Hepatocyte (in vitro differentiated cells): ENCODE data around the gene CCDC40. TPM values are rescaled to one million over a fixed set of nuclear protein-coding genes. Genes with fewer than 3 reads are reported as not detected.

Experiments used
- DNase-seq: peaks from one replicate; pipeline ENCODE4 v3.0.0-alpha.2; 2016; ENCODE audit warnings: low spot score
- H2AFZ ChIP-seq: fragments of 200-600 bp; sonication (generic); 2 replicates; pipeline ENCODE4 v1.6.0; 2016; ENCODE audit warnings: antibody characterized with exemption, mild to moderate bottlenecking
- H3K27ac ChIP-seq: fragments of 200-600 bp; sonication (generic); 2 replicates; pipeline ENCODE4 v1.5.1; 2016; ENCODE audit warnings: mild to moderate bottlenecking
- H3K27me3 ChIP-seq: fragments of 200-600 bp; sonication (generic); 2 replicates; pipeline ENCODE4 v1.6.1; 2016
- H3K36me3 ChIP-seq: fragments of 200-600 bp; sonication (generic); replicated peaks from 2 replicates; pipeline ENCODE4 v1.5.1; 2016; ENCODE audit warnings: low read depth; ENCODE audit not compliant: insufficient read depth
- H3K4me1 ChIP-seq: fragments of 200-600 bp; sonication (generic); 2 replicates; pipeline ENCODE4 v1.5.1; 2016; ENCODE audit warnings: mild to moderate bottlenecking, moderate library complexity; ENCODE audit not compliant: insufficient read depth
- H3K4me2 ChIP-seq: fragments of 200-600 bp; sonication (generic); 2 replicates; pipeline ENCODE4 v1.6.0; 2016
- H3K4me3 ChIP-seq: fragments of 200-600 bp; sonication (generic); 2 replicates; pipeline ENCODE4 v1.5.1; 2016; ENCODE audit warnings: mild to moderate bottlenecking
- H3K79me2 ChIP-seq: fragments of 200-600 bp; sonication (generic); 2 replicates; pipeline ENCODE4 v1.6.0; 2017; ENCODE audit warnings: mild to moderate bottlenecking
- H3K9me2 ChIP-seq: fragments of 200-600 bp; sonication (generic); replicated peaks from 2 replicates; pipeline ENCODE4 v1.6.0; 2017; ENCODE audit warnings: mild to moderate bottlenecking; ENCODE audit not compliant: insufficient read depth
- H3K9me3 ChIP-seq: fragments of 200-600 bp; sonication (generic); 2 replicates; pipeline ENCODE4 v1.5.1; 2016; ENCODE audit warnings: low read depth, mild to moderate bottlenecking
- H4K20me1 ChIP-seq: fragments of 200-600 bp; sonication (generic); 2 replicates; pipeline ENCODE4 v1.6.0; 2016; ENCODE audit warnings: mild to moderate bottlenecking; ENCODE audit not compliant: insufficient read depth, poor library complexity, severe bottlenecking
- CTCF ChIP-seq: fragments of 200-600 bp; sonication (generic); IDR thresholded peaks from 2 replicates; pipeline ENCODE4 v1.5.1; 2016; ENCODE audit warnings: antibody characterized with exemption, mild to moderate bottlenecking; ENCODE audit not compliant: poor library complexity
- EZH2 ChIP-seq: fragments of 200-600 bp; sonication (generic); IDR thresholded peaks from 2 replicates; pipeline ENCODE4 v1.6.1; 2016; ENCODE audit warnings: antibody characterized with exemption, mild to moderate bottlenecking, borderline replicate concordance
- EZH2phosphoT487 ChIP-seq: fragments of 200-600 bp; sonication (generic); IDR thresholded peaks from one replicate; pipeline ENCODE4 v1.6.1; 2018; ENCODE audit warnings: antibody characterized with exemption, mild to moderate bottlenecking, low read depth, moderate library complexity; ENCODE audit not compliant: unreplicated experiment, severe bottlenecking
- WGBS: methylation state at CpG from one replicate; pipeline ENCODE4 v1.1.6; 2016; ENCODE audit warnings: low lambda C conversion rate; ENCODE audit errors: missing lambda C conversion rate; 5-methylcytosine and 5-hydroxymethylcytosine counted together
- polyA plus RNA-seq: library from polyadenylated mRNA; unstranded; fragments of >200 nt; fragmentation: Nextera tagmentation; extraction: Ambion mirVana; gene quantifications from 2 replicates; pipeline ENCODE4 v1.2.1, GENCODE V29; 2016
- total RNA-seq: library from RNA; depleted of rRNA; stranded (reverse); fragments of >200 nt; gene quantifications from 2 replicates; pipeline ENCODE4 v1.2.3, GENCODE V29; 2014

The CCDC40 gene
- total and polyA plus RNA-seq, 2 experiments from 2014 or later = 2.2 to 4.7 TPM

GRCh38 chr17:80096561-80097021 is 60.1 kb downstream of the CCDC40 start:
- WGBS = 66% methylated on average over 12 of the region's 12 CpGs
- H3K9me2 ChIP-seq = no peaks in the 10 kb centered on the region
- no peaks in the 10 kb centered on the region for H3K4me1 ChIP-seq
- no peaks in the 10 kb centered on the region for H3K36me3 ChIP-seq
- no peak overlapping the region for H3K4me2 ChIP-seq
- no peak overlapping the region for H3K4me3 ChIP-seq
- TF ChIP-seq CTCF = no peak
- no peak for TF ChIP-seq EZH2
- no peak for TF ChIP-seq EZH2phosphoT487
- no peak overlapping the region for H3K27ac ChIP-seq
- no peaks in the 10 kb centered on the region for H4K20me1 ChIP-seq
- no peaks in the 10 kb centered on the region for H3K9me3 ChIP-seq
- no peak overlapping the region for H2AFZ ChIP-seq
- peak; percentile 10 for DNase-seq
- H3K79me2 ChIP-seq = no peaks in the 10 kb centered on the region
- H3K27me3 ChIP-seq = no peaks in the 10 kb centered on the region

GRCh38 chr17:80097127-80097621 is 60.7 kb downstream of the CCDC40 start:
- no peaks in the 10 kb centered on the region for H3K9me2 ChIP-seq
- H3K36me3 ChIP-seq = no peaks in the 10 kb centered on the region
- WGBS = 88% methylated on average over 17 of the region's 17 CpGs
- no peak overlapping the region for H3K4me2 ChIP-seq
- no peak overlapping the region for H2AFZ ChIP-seq
- H3K27ac ChIP-seq = no peak overlapping the region
- H3K9me3 ChIP-seq = no peaks in the 10 kb centered on the region
- no peak for DNase-seq
- peaks cover 3% of the 10 kb centered on the region for H3K4me1 ChIP-seq
- H3K4me3 ChIP-seq = no peak overlapping the region
- H3K27me3 ChIP-seq = no peaks in the 10 kb centered on the region
- no peaks in the 10 kb centered on the region for H3K79me2 ChIP-seq
- H4K20me1 ChIP-seq = no peaks in the 10 kb centered on the region
- TF ChIP-seq EZH2 (no peak), EZH2phosphoT487 (no peak), CTCF (no peak)

GRCh38 chr17:80097844-80098691 is 61.6 kb downstream of the CCDC40 start:
- Histone ChIP-seq H3K79me2 (no peaks in the 10 kb centered on the region), H4K20me1 (no peaks in the 10 kb centered on the region), H2AFZ (no peak overlapping the region), H3K36me3 (no peaks in the 10 kb centered on the region), H3K9me3 (no peaks in the 10 kb centered on the region), H3K27ac (no peak overlapping the region), H3K4me1 (peaks cover 7% of the 10 kb centered on the region), H3K9me2 (no peaks in the 10 kb centered on the region), H3K4me2 (no peak overlapping the region), H3K27me3 (no peaks in the 10 kb centered on the region), H3K4me3 (no peak overlapping the region)
- whole genome bisulfite sequencing = 95% methylated on average over 23 of the region's 23 CpGs
- TF ChIP-seq EZH2 (no peak), EZH2phosphoT487 (no peak), CTCF (no peak)
- peak; percentile 3 for DNase-seq
